Measurements from ENCODE around the gene NGFR. TPM values are rescaled to one million over a fixed set of nuclear protein-coding genes. Genes with fewer than 3 reads are reported as not detected.
A peak's percentile ranks its signal among the peaks of the same experiment; 100 is the strongest.
"Not testable (repeated sequence)": the region's sequence is repeated elsewhere in the genome, so short reads cannot be mapped to it uniquely, and the experiment has no call there.

Gene NGFR
- total RNA-seq, 1 donor, result not detected

GRCh38 chr17:49496183-49496866, 1.2 kb downstream of the NGFR start:
- H3K4me3 ChIP-seq (ENCODE audit: low read depth, low read length), result peak overlapping the region; percentile 44
- peak; percentile 64 for TF ChIP-seq CTCF (IDR thresholded peaks at IDR 0.05; ENCODE audit: insufficient read depth, low read length)
- peak; percentile 37 for DNase-seq (ENCODE audit: low read depth)

GRCh38 chr17:49496867-49497147, 1.7 kb downstream of the NGFR start:
- DNase-seq (ENCODE audit: low read depth), result no peak
- H3K4me3 ChIP-seq (ENCODE audit: low read depth, low read length), result peak overlapping the region; percentile 44
- TF ChIP-seq CTCF (IDR thresholded peaks at IDR 0.05; ENCODE audit: insufficient read depth, low read length), result no peak

GRCh38 chr17:49497148-49498028, 2.3 kb downstream of the NGFR start:
- H3K4me3 ChIP-seq (ENCODE audit: low read depth, low read length), result peak overlapping the region; percentile 22
- DNase-seq (ENCODE audit: low read depth), result no peak
- no peak for TF ChIP-seq CTCF (IDR thresholded peaks at IDR 0.05; ENCODE audit: insufficient read depth, low read length)

GRCh38 chr17:49498029-49498615, 3.0 kb downstream of the NGFR start:
- no peak overlapping the region for H3K4me3 ChIP-seq (ENCODE audit: low read depth, low read length)
- no peak for DNase-seq (ENCODE audit: low read depth)
- TF ChIP-seq CTCF (IDR thresholded peaks at IDR 0.05; ENCODE audit: insufficient read depth, low read length), result no peak

- no peak for DNase-seq (ENCODE audit: low read depth)
- no peak overlapping the region for H3K4me3 ChIP-seq (ENCODE audit: low read depth, low read length)
- no peak for TF ChIP-seq CTCF (IDR thresholded peaks at IDR 0.05; ENCODE audit: insufficient read depth, low read length)
Measured at GRCh38 chr17:49501496-49501895, 6.4 kb downstream of the NGFR start.

- TF ChIP-seq CTCF (IDR thresholded peaks at IDR 0.05; ENCODE audit: insufficient read depth, low read length), result no peak
- H3K4me3 ChIP-seq (ENCODE audit: low read depth, low read length), result no peak overlapping the region
- no peak for DNase-seq (ENCODE audit: low read depth)
Measured at GRCh38 chr17:49502254-49502653, 7.2 kb downstream of the NGFR start.

GRCh38 chr17:49502680-49503079, 7.6 kb downstream of the NGFR start:
- not testable (repeated sequence) for DNase-seq (ENCODE audit: low read depth); H3K4me3 ChIP-seq (ENCODE audit: low read depth, low read length)
